OCI-M2 (cell line): Measurements from ENCODE around the gene RPL38.
"Not testable (repeated sequence)": the region's sequence is repeated elsewhere in the genome, so short reads cannot be mapped to it uniquely, and the experiment has no call there.

ENCODE experiments used
- DNase-seq: peaks from one replicate; lab custom pipeline; 2025; ENCODE audit not compliant: unreplicated experiment; lab: John Stamatoyannopoulos, UW

The RPL38 gene

GRCh38 chr17:74183411-74183810, 20.1 kb upstream of the RPL38 start:
- no peak for DNase-seq

- no peak for DNase-seq
Measured at GRCh38 chr17:74185571-74186185, 17.8 kb upstream of the RPL38 start.

- no peak for DNase-seq
Measured at GRCh38 chr17:74186498-74186897, 17.0 kb upstream of the RPL38 start.

- DNase-seq: no peak
Measured at GRCh38 chr17:74187761-74188160, 15.7 kb upstream of the RPL38 start.

GRCh38 chr17:74188687-74189086, 14.8 kb upstream of the RPL38 start:
- not testable (repeated sequence) for DNase-seq

GRCh38 chr17:74190154-74190553, 13.3 kb upstream of the RPL38 start:
- no peak for DNase-seq

- no peak for DNase-seq
Measured at GRCh38 chr17:74190807-74191406, 12.6 kb upstream of the RPL38 start.

- no peak for DNase-seq
Measured at GRCh38 chr17:74192950-74193781, 10.3 kb upstream of the RPL38 start.

GRCh38 chr17:74194682-74195081, 8.8 kb upstream of the RPL38 start:
- DNase-seq: no peak

GRCh38 chr17:74196541-74197317, 6.7 kb upstream of the RPL38 start:
- no peak for DNase-seq

- DNase-seq: no peak
Measured at GRCh38 chr17:74197801-74198200, 5.7 kb upstream of the RPL38 start.

- DNase-seq: no peak
Measured at GRCh38 chr17:74198694-74199093, 4.8 kb upstream of the RPL38 start.

- no peak for DNase-seq
Measured at GRCh38 chr17:74199306-74200092, 4.0 kb upstream of the RPL38 start.

GRCh38 chr17:74200112-74200511, 3.4 kb upstream of the RPL38 start:
- DNase-seq: no peak

- DNase-seq: no peak
Measured at GRCh38 chr17:74201250-74201649, 2.2 kb upstream of the RPL38 start.

- no peak for DNase-seq
Measured at GRCh38 chr17:74201948-74202347, 1.5 kb upstream of the RPL38 start.

- DNase-seq: no peak
Measured at GRCh38 chr17:74202938-74203337, 540 bp upstream of the RPL38 start.

GRCh38 chr17:74204474-74204873, 996 bp downstream of the RPL38 start:
- DNase-seq: no peak

GRCh38 chr17:74205274-74205673, 1.8 kb downstream of the RPL38 start:
- no peak for DNase-seq

- DNase-seq: no peak
Measured at GRCh38 chr17:74206332-74206818, 2.9 kb downstream of the RPL38 start.
